Measurements from ENCODE around the gene CAPZA3.
"Not testable (repeated sequence)": the region's sequence is repeated elsewhere in the genome, so short reads cannot be mapped to it uniquely, and the experiment has no call there.

Gene CAPZA3

GRCh38 chr12:18754124-18754707, 16.3 kb downstream of the CAPZA3 start:
- FAIRE-seq = no peak

- no peak for FAIRE-seq
Measured at GRCh38 chr12:18755341-18755740, 17.4 kb downstream of the CAPZA3 start.

- not testable (repeated sequence) for FAIRE-seq
Measured at GRCh38 chr12:18766479-18766878, 28.6 kb downstream of the CAPZA3 start.

GRCh38 chr12:18782827-18783226, 44.9 kb downstream of the CAPZA3 start:
- FAIRE-seq = no peak

- not testable (repeated sequence) for FAIRE-seq
Measured at GRCh38 chr12:18785465-18785864, 47.5 kb downstream of the CAPZA3 start.

Measured in endometrium (tissue), 2 donors.